ENCODE measurements around the gene HIBCH.

DNA sequence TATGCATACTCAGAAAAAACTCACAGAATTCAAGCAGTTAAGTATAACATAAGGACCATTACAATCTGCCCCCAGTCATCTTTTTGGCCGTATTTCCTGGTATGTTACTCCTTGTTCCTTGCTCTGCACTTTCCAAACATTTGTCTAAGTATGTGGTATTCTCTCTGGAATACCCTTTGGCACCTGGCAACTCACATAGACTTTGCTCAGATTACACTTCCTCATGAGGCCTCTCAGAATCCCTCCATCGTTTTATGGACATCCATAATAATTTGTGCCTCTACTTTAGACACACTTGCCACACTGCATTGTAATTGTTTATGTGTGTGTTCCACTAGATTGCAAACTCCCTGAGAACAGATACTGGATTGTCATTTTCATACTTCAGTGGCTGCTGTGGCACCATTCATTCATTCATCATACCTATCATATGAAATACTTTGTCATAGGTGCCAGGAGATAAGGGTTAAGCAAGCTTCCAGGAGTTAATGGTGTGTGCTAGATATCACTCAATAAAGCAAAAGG lies 84.0 kb downstream of the HIBCH start:
- TF ChIP-seq, protein P1, sequence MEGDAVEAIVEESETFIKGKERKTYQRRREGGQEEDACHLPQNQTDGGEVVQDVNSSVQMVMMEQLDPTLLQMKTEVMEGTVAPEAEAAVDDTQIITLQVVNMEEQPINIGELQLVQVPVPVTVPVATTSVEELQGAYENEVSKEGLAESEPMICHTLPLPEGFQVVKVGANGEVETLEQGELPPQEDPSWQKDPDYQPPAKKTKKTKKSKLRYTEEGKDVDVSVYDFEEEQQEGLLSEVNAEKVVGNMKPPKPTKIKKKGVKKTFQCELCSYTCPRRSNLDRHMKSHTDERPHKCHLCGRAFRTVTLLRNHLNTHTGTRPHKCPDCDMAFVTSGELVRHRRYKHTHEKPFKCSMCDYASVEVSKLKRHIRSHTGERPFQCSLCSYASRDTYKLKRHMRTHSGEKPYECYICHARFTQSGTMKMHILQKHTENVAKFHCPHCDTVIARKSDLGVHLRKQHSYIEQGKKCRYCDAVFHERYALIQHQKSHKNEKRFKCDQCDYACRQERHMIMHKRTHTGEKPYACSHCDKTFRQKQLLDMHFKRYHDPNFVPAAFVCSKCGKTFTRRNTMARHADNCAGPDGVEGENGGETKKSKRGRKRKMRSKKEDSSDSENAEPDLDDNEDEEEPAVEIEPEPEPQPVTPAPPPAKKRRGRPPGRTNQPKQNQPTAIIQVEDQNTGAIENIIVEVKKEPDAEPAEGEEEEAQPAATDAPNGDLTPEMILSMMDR (IDR thresholded peaks at IDR 0.05), result no peak
- TF ChIP-seq ZFX (IDR thresholded peaks at IDR 0.05; ENCODE audit: borderline replicate concordance), result no peak
